ENCODE results near the gene DRGX. TPM values are rescaled to one million over a fixed set of nuclear protein-coding genes. Genes with fewer than 3 reads are reported as not detected.

Gene DRGX
- total RNA-seq, 1 donor from 2014 or later = not detected

Other genes starting within 250 kb of the DRGX start
- gene TMEM273, start 207.7 kb downstream of the DRGX start, total RNA-seq = 16.2 and 49.9 TPM in 2 replicates
- gene C10orf71, start 96.9 kb downstream of the DRGX start, total RNA-seq = not detected in 2 replicates
- 14.5 and 16.0 TPM in 2 replicates for gene ERCC6, start 143.0 kb upstream of the DRGX start, total RNA-seq
- not detected in 2 replicates for gene SLC18A3, start 214.2 kb upstream of the DRGX start, total RNA-seq
- gene CHAT, start 217.9 kb upstream of the DRGX start, total RNA-seq = not detected in 2 replicates

All from dermis blood vessel endothelial cell (primary cell).